Thyroid gland (tissue), 4 donors: ENCODE data around the gene RNF186.

ENCODE experiments used
- CTCF ChIP-seq, 6 experiments: fragments of 200-600 bp in 3 of 6; fragments of 450-650 bp in 3 of 6; sonication (generic) in 3 of 6; IDR thresholded peaks; one replicate each; pipeline ENCODE4 v1.5.1; 2016 to 2019; ENCODE audit warnings: antibody characterized with exemption in 6 of 6, mild to moderate bottlenecking in 2 of 6, inconsistent platforms in 1 of 6, moderate library complexity in 1 of 6
- POLR2A ChIP-seq, 2 donors: fragments of 450-650 bp; IDR thresholded peaks; one replicate each; pipeline ENCODE4 v1.6.1; 2017; ENCODE audit warnings: antibody characterized with exemption in 2 of 2, mild to moderate bottlenecking in 2 of 2, moderate library complexity in 1 of 2

DNA sequence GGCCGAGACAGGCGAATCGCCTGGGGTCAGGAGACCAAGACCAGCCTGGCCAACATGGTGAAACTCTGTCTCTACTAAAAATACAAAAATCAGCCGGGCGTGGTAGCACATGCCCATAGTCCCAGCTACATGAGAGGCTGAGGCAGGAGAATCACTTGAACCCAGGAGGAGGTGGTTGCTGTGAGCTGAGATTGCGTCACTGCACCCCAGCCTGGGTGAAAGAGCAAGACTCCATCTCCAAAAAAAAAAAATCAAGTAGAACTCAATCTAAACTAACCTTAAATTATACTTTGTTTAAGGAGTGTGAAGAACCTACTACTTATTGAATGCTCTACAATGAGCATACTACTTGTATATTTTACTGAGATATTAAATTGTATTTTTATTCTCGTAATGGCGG, 30.5 kb upstream of the RNF186 start:
- TF ChIP-seq CTCF (IDR thresholded peaks at IDR 0.05) = no peak
- TF ChIP-seq POLR2A (IDR thresholded peaks at IDR 0.05) = no peak
